Chondrocyte (in vitro differentiated cells): ENCODE results near the gene SESTD1. TPM values are rescaled to one million over a fixed set of nuclear protein-coding genes. Genes with fewer than 3 reads are reported as not detected.
"Not testable (repeated sequence)": the region's sequence is repeated elsewhere in the genome, so short reads cannot be mapped to it uniquely, and the experiment has no call there.

Source experiments
- DNase-seq: peaks from one replicate; pipeline ENCODE4 v3.0.0; 2021; ENCODE audit warnings: mixed read lengths, low spot score
- H3K27ac Mint-ChIP-seq: one replicate; pipeline ENCODE4 v1.8.0; 2021; ENCODE audit warnings: mild to moderate bottlenecking, moderate library complexity, mixed read lengths; ENCODE audit not compliant: unreplicated experiment
- H3K27me3 Mint-ChIP-seq: 2 replicates; pipeline ENCODE4 v1.8.0; 2021; ENCODE audit warnings: low read depth, mixed read lengths
- H3K36me3 Mint-ChIP-seq: 2 replicates; pipeline ENCODE4 v1.8.0; 2021; ENCODE audit warnings: low read depth, mixed read lengths
- H3K4me1 Mint-ChIP-seq: 2 replicates; pipeline ENCODE4 v1.8.0; 2021; ENCODE audit warnings: low read depth, mild to moderate bottlenecking, mixed read lengths
- H3K4me3 Mint-ChIP-seq: one replicate; pipeline ENCODE4 v1.8.0; 2021; ENCODE audit warnings: mild to moderate bottlenecking, moderate library complexity, mixed read lengths; ENCODE audit not compliant: unreplicated experiment
- H3K9me3 Mint-ChIP-seq: 2 replicates; pipeline ENCODE4 v1.8.0; 2021; ENCODE audit warnings: low read depth, mixed read lengths
- total RNA-seq: library from RNA; stranded (reverse); gene quantifications from 3 replicates; pipeline ENCODE4 v1.2.1, GENCODE V29; 2021
- TF ChIP-seq, protein P1 (sequence below): fragments of 200-600 bp; sonication (generic); IDR thresholded peaks from 2 replicates; pipeline ENCODE4 v1.5.0; 2021; ENCODE audit warnings: antibody characterized with exemption, mild to moderate bottlenecking, moderate library complexity

Gene SESTD1
- total RNA-seq, 1 donor from 2014 or later = 101 TPM

DNA sequence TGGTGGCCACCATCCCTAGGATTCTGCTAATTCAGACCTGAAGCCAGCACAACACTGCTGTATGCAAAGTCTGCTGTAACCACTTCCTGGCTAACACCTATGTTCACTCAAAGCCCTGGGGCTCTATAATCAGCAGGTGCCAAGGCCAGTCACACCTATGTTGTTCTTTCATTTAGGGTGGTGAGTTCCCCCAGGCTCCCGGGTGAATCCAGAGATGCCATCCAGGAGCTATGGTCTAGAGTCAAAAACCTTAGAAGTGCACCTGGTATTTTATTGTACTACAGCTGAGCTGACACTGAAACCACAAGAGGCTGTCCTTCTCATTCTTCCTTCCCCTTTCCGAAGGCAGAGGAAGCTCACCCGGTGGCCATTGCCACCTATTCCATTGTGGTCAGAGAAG lies 168.5 kb downstream of the SESTD1 start:
- H3K4me1 Mint-ChIP-seq = no peaks in the 10 kb centered on the region
- no peak overlapping the region for H3K27ac Mint-ChIP-seq
- DNase-seq = no peak
- H3K36me3 Mint-ChIP-seq = peaks cover 1% of the 10 kb centered on the region
- TF ChIP-seq, protein P1, sequence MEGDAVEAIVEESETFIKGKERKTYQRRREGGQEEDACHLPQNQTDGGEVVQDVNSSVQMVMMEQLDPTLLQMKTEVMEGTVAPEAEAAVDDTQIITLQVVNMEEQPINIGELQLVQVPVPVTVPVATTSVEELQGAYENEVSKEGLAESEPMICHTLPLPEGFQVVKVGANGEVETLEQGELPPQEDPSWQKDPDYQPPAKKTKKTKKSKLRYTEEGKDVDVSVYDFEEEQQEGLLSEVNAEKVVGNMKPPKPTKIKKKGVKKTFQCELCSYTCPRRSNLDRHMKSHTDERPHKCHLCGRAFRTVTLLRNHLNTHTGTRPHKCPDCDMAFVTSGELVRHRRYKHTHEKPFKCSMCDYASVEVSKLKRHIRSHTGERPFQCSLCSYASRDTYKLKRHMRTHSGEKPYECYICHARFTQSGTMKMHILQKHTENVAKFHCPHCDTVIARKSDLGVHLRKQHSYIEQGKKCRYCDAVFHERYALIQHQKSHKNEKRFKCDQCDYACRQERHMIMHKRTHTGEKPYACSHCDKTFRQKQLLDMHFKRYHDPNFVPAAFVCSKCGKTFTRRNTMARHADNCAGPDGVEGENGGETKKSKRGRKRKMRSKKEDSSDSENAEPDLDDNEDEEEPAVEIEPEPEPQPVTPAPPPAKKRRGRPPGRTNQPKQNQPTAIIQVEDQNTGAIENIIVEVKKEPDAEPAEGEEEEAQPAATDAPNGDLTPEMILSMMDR = no peak
- H3K4me3 Mint-ChIP-seq = no peak overlapping the region
- H3K9me3 Mint-ChIP-seq = peaks cover 18% of the 10 kb centered on the region
- H3K27me3 Mint-ChIP-seq = no peaks in the 10 kb centered on the region

DNA sequence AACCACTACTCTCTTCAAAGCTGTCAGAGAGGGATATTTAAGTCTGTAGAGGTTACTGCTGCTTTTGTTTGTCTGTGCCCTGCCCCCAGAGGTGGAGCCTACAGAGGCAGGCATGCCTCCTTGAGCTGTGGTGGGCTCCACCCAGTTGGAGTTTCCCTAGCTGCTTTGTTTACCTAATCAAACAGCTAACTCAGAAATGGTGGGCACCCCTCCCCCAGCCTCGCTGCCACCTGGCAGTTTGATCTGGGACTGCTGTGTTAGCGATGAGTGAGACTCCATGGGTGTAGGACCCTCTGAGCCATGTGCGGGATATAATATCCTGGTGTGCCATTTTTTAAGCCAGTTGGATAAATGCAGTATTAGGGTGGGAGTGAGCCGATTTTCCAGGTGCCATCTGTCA lies 171.7 kb downstream of the SESTD1 start:
- not testable (repeated sequence) for H3K4me3 Mint-ChIP-seq, H3K27ac Mint-ChIP-seq, H3K27me3 Mint-ChIP-seq, DNase-seq, H3K4me1 Mint-ChIP-seq, H3K36me3 Mint-ChIP-seq
- peaks cover 30% of the 10 kb centered on the region for H3K9me3 Mint-ChIP-seq

DNA sequence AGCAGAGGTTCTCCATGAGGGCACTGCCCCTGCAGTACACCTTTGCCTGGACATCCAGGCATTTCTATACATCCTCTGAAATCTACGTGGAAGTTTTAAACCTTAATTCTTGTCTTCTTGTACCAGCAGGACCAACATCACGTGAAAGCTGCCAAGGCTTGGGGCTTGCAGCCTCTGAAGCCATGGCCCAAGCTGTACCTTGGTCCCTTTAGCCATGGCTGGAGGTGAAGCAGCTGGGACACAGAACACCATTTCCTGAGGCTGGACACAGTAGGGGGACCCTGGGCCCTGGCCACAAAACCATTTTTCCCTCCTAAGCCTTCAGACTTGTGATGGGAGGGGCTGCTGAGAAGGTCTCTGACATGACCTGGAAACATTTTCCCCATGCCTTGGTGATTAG lies 181.9 kb downstream of the SESTD1 start:
- Mint-ChIP-seq H3K27me3 (peaks cover 3% of the 10 kb centered on the region), H3K9me3 (peaks cover 13% of the 10 kb centered on the region), H3K36me3 (peaks cover 2% of the 10 kb centered on the region), H3K4me1 (no peaks in the 10 kb centered on the region), H3K27ac (no peak overlapping the region), H3K4me3 (no peak overlapping the region)
- TF ChIP-seq, protein P1 = no peak
- DNase-seq = no peak

DNA sequence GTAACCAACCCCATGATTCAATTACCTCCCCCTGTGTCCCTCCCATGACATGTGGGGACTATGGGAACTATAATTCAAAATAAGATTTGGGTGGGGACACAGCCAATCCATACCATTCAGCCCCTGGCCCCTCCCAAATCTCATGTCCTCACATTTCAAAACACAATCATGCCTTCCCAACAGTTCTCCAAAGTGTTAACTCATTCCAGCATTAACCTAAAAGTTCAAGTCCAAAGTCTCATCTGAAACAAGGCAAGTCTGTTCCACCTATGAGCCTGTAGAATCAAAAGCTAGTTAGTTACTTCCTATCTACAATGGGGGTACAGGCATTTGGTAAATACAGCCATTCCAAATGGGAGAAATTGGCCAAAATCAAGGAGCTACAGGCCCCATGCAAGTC lies 182.7 kb downstream of the SESTD1 start:
- TF ChIP-seq, protein P1 = no peak
- DNase-seq = no peak
- Mint-ChIP-seq H3K27me3 (peaks cover 7% of the 10 kb centered on the region), H3K27ac (no peak overlapping the region), H3K36me3 (peaks cover 6% of the 10 kb centered on the region), H3K4me1 (no peaks in the 10 kb centered on the region), H3K9me3 (peaks cover 20% of the 10 kb centered on the region), H3K4me3 (no peak overlapping the region)

DNA sequence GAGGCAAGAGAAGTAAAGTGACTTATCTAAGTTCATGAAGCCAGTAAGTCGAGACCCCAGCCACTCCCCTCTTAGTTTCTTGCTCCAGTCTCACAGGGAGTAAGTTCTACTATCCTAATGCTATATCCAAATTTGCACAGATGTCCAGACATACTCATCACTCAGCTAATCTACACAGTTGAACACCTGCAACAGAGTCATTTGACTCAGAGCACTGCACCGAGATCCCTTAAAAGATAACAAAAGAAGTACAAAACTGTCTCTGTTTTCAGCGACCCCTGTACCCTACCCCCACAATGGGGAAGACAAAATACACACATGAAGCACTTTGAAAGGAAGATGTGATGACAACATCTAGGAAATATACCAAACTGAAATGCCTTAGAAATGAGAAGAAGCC lies 192.1 kb downstream of the SESTD1 start:
- Mint-ChIP-seq H3K27me3 (peaks cover 18% of the 10 kb centered on the region), H3K27ac (no peak overlapping the region), H3K4me1 (no peaks in the 10 kb centered on the region), H3K9me3 (peaks cover 12% of the 10 kb centered on the region), H3K4me3 (no peak overlapping the region), H3K36me3 (peaks cover 8% of the 10 kb centered on the region)
- DNase-seq = no peak
- TF ChIP-seq, protein P1 = no peak

DNA sequence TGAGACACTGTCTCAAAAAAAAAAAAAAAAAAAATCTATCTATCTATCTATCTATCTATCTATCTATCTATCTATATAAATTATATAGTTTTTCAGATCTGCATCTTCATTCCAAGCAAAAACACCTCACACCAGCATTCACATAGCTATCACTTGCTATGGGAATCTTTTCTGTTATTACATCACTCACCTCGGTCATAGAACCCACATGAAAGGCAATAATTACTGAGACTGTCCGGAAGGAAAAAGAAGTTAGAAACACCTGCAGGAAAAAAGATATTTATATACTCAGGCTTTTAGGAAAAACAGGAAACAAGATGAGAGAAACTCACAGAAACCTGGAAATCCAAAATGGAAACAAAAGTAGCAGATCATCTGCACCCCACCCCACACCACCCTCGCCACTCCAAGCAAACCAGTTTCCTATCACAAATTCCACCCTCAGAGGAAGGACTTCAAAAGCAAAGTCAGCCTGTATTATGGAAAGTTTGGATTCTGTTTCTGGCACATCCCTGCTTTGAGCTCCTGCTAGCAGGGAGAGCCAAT lies 192.7 kb downstream of the SESTD1 start:
- no peak overlapping the region for H3K27ac Mint-ChIP-seq
- H3K4me1 Mint-ChIP-seq = no peaks in the 10 kb centered on the region
- no peak for DNase-seq
- H3K4me3 Mint-ChIP-seq = no peak overlapping the region
- TF ChIP-seq, protein P1 = no peak
- peaks cover 6% of the 10 kb centered on the region for H3K9me3 Mint-ChIP-seq
- peaks cover 14% of the 10 kb centered on the region for H3K27me3 Mint-ChIP-seq
- peaks cover 3% of the 10 kb centered on the region for H3K36me3 Mint-ChIP-seq
